ENCODE results near the gene NEXN. TPM values are rescaled to one million over a fixed set of nuclear protein-coding genes. Genes with fewer than 3 reads are reported as not detected.

The NEXN gene
- total and polyA plus RNA-seq, 8 donors: 2.1 to 7.5 (median 3.1) TPM

DNA sequence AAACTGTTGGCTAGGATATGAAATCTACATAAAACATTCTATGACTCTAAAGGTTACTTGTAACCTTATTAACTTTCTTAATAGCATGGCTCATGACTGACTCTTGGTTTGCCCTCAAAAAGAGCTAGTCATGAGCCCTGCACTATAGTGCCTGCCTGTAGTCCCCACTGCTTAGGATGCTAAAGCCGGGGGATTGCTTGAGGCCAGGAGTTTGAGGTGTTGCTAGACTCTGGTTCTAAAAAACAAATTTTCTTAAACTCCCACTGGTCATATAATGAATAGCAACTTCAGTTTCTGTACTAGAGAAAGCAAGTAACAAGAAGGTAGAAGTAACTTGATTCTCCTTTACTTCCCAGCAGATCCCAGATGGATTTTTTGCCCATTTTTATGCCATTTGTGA lies 15.8 kb upstream of the NEXN start:
- H3K27ac ChIP-seq: no peak overlapping the region
- WGBS, 2 donors: 95 to 100% methylated on average over 1 of the region's 1 CpG
- no peak overlapping the region for H3K4me3 ChIP-seq
- peaks cover 0 to 3% (median 0%) of the 10 kb centered on the region in 3 donors for H3K4me1 ChIP-seq
- intact Hi-C loops (cut with DNase I): no loop called here
- peaks cover 0 to under 1% (median 0%) of the 10 kb centered on the region in 3 donors for H3K36me3 ChIP-seq
- DNase-seq (no peak), FAIRE-seq (no peak), ATAC-seq (no peak)
- no peaks in the 10 kb centered on the region for H3K27me3 ChIP-seq
- TF ChIP-seq, protein P1, sequence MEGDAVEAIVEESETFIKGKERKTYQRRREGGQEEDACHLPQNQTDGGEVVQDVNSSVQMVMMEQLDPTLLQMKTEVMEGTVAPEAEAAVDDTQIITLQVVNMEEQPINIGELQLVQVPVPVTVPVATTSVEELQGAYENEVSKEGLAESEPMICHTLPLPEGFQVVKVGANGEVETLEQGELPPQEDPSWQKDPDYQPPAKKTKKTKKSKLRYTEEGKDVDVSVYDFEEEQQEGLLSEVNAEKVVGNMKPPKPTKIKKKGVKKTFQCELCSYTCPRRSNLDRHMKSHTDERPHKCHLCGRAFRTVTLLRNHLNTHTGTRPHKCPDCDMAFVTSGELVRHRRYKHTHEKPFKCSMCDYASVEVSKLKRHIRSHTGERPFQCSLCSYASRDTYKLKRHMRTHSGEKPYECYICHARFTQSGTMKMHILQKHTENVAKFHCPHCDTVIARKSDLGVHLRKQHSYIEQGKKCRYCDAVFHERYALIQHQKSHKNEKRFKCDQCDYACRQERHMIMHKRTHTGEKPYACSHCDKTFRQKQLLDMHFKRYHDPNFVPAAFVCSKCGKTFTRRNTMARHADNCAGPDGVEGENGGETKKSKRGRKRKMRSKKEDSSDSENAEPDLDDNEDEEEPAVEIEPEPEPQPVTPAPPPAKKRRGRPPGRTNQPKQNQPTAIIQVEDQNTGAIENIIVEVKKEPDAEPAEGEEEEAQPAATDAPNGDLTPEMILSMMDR (IDR thresholded peaks at IDR 0.05): no peak
- no peaks in the 10 kb centered on the region for H3K9me3 ChIP-seq

DNA sequence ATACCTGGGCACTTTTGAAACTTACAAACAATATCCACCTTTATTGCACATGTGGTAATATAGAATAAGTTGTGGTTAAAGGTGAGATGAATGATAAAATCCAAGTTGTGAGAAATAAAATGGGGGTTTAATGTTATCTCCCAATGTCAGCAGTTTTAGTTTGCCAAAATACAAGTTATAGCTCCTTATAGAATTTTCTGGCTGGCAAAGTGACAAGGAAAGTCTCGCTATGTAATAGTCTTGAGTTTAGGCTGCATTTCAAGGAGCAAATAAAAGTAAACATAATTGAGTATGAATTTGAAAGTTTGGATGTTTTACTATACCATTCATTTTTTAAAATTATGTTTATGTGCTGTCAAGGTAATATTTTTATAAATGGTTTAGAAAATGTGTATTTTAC lies 15.0 kb upstream of the NEXN start:
- H3K4me3 ChIP-seq: no peak overlapping the region
- TF ChIP-seq, protein P1 (IDR thresholded peaks at IDR 0.05): no peak
- peaks cover 0 to 3% (median 0%) of the 10 kb centered on the region in 3 donors for H3K4me1 ChIP-seq
- FAIRE-seq (no peak), DNase-seq (no peak), ATAC-seq (no peak)
- H3K36me3 ChIP-seq: no peaks in the 10 kb centered on the region
- no peak overlapping the region for H3K27ac ChIP-seq
- H3K9me3 ChIP-seq: no peaks in the 10 kb centered on the region
- WGBS, 2 donors: 95 to 100% methylated on average over 1 of the region's 1 CpG
- H3K27me3 ChIP-seq: no peaks in the 10 kb centered on the region
- intact Hi-C loops (cut with DNase I): no loop called here

DNA sequence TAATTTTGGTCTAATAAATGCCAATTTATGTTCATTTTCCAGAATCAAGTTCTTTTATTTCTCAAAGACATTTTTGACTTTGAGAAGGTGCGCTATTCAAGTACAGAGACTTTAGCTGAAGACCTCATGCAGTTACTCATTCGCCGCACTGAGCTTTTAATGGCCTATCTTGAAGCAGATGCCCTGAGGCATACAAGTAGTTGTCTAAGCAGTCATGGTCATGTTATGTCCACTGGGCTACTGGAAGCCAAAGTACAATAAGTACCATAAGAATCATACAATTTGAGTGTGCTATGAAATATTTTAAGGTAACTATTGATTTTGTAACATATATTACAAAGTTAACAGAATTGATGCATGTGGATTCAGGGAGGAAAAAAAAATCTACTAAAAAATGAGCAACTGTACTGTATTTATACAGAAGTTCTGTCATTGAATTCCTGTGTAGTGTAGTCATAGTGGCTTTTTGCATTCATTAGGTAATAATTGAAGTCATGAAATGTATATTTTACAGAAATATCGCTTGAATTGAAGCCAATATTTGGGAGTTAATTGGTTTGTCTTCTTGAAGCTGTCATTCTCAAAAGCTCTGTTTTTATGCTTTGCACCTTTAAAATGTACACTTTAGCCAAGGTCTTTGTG lies 13.5 kb upstream of the NEXN start:
- Histone ChIP-seq H3K4me3 (no peak overlapping the region), H3K27me3 (no peaks in the 10 kb centered on the region), H3K4me1 (peaks cover 0 to 3% (median 0%) of the 10 kb centered on the region in 3 donors), H3K9me3 (no peaks in the 10 kb centered on the region), H3K36me3 (no peaks in the 10 kb centered on the region), H3K27ac (no peak overlapping the region)
- DNase-seq: no peak
- ATAC-seq: no peak
- WGBS, 2 donors: 96 to 99% methylated on average over 4 of the region's 4 CpGs
- intact Hi-C loops (cut with DNase I): no loop called here
- no peak for FAIRE-seq
- TF ChIP-seq, protein P1 (IDR thresholded peaks at IDR 0.05): no peak

DNA sequence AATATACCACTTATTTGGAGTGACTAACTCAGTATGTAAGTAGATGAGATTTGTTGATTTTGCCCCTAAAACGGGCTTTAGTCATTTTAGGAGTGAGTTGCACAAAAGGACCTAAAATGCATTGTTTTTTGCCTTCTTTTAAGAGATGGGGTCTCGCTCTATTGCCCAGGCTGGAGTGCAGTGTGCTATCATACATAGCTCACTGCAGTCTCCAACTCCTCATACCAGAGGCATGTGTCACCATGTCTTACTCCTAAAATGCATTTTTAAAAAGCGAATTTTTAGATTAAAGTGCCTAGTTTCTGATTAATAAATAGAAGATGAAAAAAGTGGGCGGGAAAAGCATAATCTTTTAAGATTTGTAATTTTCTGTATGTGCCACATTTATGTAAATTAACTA lies 11.5 kb upstream of the NEXN start:
- Histone ChIP-seq H3K9me3 (no peaks in the 10 kb centered on the region), H3K27ac (no peak overlapping the region), H3K27me3 (no peaks in the 10 kb centered on the region), H3K4me1 (peaks cover 0 to 3% (median 0%) of the 10 kb centered on the region in 3 donors), H3K4me3 (no peak overlapping the region), H3K36me3 (no peaks in the 10 kb centered on the region)
- no peak for DNase-seq
- WGBS, 2 donors: 91 to 95% methylated on average over 4 of the region's 4 CpGs
- no peak for FAIRE-seq
- ATAC-seq: no peak
- intact Hi-C loops (cut with DNase I): no loop called here
- TF ChIP-seq, protein P1 (IDR thresholded peaks at IDR 0.05): no peak

DNA sequence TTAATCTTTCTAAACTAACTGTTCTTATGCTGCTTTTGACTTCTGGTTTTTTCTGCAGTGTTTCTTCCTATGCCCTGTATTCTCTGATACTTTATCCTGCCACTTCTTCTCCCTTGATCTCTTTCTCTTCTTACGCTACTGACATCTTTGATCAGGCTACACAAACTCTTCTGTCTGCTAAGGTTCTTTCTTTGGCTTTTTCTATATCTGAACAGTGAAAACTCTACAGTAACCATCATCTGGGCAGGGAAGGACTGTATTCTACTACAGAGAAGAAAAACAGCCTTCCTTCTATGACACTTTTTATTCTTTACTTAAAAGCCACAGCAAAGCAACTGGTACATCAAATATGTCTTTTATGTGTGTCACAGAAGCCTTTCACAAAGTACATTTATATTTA lies 7.4 kb upstream of the NEXN start:
- no peak overlapping the region for H3K27ac ChIP-seq
- WGBS, 2 donors: 97 to 100% methylated on average over 1 of the region's 1 CpG
- H3K27me3 ChIP-seq: no peaks in the 10 kb centered on the region
- ATAC-seq (no peak), DNase-seq (no peak), FAIRE-seq (no peak)
- no peak overlapping the region for H3K4me3 ChIP-seq
- H3K9me3 ChIP-seq: no peaks in the 10 kb centered on the region
- H3K4me1 ChIP-seq: no peaks in the 10 kb centered on the region
- intact Hi-C loops (cut with DNase I): no loop called here
- TF ChIP-seq, protein P1 (IDR thresholded peaks at IDR 0.05): no peak
- H3K36me3 ChIP-seq: no peaks in the 10 kb centered on the region

All from pancreas (tissue), 10 donors.